Measurements from ENCODE around the gene P4HA2. TPM values are rescaled to one million over a fixed set of nuclear protein-coding genes. Genes with fewer than 3 reads are reported as not detected.

The P4HA2 gene
- total and polyA plus RNA-seq, 9 of the 15 experiments (the other 6 are each of a cell fraction or from before 2014, with no cell fraction given), result 9.6 to 50.0 (median 12.7) TPM

GRCh38 chr5:132177691-132178149, 49.9 kb downstream of the P4HA2 start (continued):
- TF ChIP-seq CREBBP (IDR thresholded peaks at IDR 0.05; ENCODE audit: low read depth, low read length) (no peak), ZNF143 (CRISPR knock-in tag; IDR thresholded peaks at IDR 0.05) (no peak), RNF2 (IDR thresholded peaks at IDR 0.05) (peak; percentile 79), FUS (optimal IDR thresholded peaks at IDR 0.05; ENCODE audit: low read depth, low read length) (no peak), TCF7 (IDR thresholded peaks at IDR 0.05; ENCODE audit: borderline replicate concordance) (no peak), GTF3C2 (IDR thresholded peaks at IDR 0.05; ENCODE audit: borderline replicate concordance, extremely low read depth, insufficient read length) (no peak), ELF4 (CRISPR knock-in tag; IDR thresholded peaks at IDR 0.05) (0 out of 2 replicates have a peak, but pooled peaks have one; percentile 52), NFIC (IDR thresholded peaks at IDR 0.05) (peak; percentile 71), CAMTA2 (CRISPR knock-in tag; conservative IDR thresholded peaks at IDR 0.05) (no peak), ZNF551 (CRISPR knock-in tag; IDR thresholded peaks at IDR 0.05) (no peak), KDM2B (CRISPR knock-in tag; IDR thresholded peaks at IDR 0.05) (no peak), MIER1 (IDR thresholded peaks at IDR 0.05; ENCODE audit: low read depth) (no peak), ARID1B (IDR thresholded peaks at IDR 0.05) (peak; percentile 96), ZNF133 (CRISPR knock-in tag; IDR thresholded peaks at IDR 0.05) (no peak), E2F5 (CRISPR knock-in tag; IDR thresholded peaks at IDR 0.05) (no peak), TEAD4 (IDR thresholded peaks at IDR 0.05; ENCODE audit: low read length) (peak; percentile 84), TEAD4 (CRISPR knock-in tag; IDR thresholded peaks at IDR 0.05; ENCODE audit: borderline replicate concordance) (no peak)
- TF ChIP-seq, protein P1, sequence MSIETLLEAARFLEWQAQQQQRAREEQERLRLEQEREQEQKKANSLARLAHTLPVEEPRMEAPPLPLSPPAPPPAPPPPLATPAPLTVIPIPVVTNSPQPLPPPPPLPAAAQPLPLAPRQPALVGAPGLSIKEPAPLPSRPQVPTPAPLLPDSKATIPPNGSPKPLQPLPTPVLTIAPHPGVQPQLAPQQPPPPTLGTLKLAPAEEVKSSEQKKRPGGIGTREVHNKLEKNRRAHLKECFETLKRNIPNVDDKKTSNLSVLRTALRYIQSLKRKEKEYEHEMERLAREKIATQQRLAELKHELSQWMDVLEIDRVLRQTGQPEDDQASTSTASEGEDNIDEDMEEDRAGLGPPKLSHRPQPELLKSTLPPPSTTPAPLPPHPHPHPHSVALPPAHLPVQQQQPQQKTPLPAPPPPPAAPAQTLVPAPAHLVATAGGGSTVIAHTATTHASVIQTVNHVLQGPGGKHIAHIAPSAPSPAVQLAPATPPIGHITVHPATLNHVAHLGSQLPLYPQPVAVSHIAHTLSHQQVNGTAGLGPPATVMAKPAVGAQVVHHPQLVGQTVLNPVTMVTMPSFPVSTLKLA (conservative IDR thresholded peaks at IDR 0.05), result 0 out of 4 replicates have a peak, but pooled peaks of 1 of the 2 experiments have one; percentile 23
- TF ChIP-seq, protein P2, sequence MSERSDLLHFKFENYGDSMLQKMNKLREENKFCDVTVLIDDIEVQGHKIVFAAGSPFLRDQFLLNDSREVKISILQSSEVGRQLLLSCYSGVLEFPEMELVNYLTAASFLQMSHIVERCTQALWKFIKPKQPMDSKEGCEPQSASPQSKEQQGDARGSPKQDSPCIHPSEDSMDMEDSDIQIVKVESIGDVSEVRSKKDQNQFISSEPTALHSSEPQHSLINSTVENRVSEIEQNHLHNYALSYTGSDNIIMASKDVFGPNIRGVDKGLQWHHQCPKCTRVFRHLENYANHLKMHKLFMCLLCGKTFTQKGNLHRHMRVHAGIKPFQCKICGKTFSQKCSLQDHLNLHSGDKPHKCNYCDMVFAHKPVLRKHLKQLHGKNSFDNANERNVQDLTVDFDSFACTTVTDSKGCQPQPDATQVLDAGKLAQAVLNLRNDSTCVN (CRISPR knock-in tag; IDR thresholded peaks at IDR 0.05), result no peak
- TF ChIP-seq, protein P3, sequence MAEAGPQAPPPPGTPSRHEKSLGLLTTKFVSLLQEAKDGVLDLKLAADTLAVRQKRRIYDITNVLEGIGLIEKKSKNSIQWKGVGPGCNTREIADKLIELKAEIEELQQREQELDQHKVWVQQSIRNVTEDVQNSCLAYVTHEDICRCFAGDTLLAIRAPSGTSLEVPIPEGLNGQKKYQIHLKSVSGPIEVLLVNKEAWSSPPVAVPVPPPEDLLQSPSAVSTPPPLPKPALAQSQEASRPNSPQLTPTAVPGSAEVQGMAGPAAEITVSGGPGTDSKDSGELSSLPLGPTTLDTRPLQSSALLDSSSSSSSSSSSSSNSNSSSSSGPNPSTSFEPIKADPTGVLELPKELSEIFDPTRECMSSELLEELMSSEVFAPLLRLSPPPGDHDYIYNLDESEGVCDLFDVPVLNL (CRISPR knock-in tag; IDR thresholded peaks at IDR 0.05; ENCODE audit: low read depth), result no peak

Measured in K562 (cell line).